ENCODE results near the gene ADGB. TPM values are rescaled to one million over a fixed set of nuclear protein-coding genes. Genes with fewer than 3 reads are reported as not detected.

ADGB gene
- total RNA-seq, 1 experiment from 2014 or later: not detected

DNA sequence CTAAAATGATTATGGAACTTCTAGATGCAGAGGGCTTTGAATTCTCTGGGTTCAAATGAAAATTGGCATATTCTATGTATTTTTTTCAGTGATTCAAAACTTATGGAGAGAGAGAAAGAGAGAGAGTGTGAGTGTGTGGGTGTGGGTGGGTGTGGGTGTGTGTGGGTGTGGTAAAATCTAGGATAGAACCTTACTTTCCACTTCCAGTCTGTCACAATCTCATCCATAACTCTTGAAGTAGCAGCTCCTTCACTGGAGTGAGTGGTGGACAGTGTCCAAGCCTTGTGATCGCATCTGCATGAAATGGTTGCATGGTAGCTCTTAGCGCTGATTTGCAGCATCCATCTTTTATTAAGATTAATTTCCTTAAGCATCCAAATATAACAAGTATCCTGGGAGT lies 37.7 kb downstream of the ADGB start:
- Histone ChIP-seq H3K9me2 (replicated peaks; ENCODE audit: insufficient read depth, low read length) (no peaks in the 10 kb centered on the region), H3K4me2 (ENCODE audit: low read depth, low read length, poor library complexity, severe bottlenecking) (no peak overlapping the region)
- DNase-seq: no peak

DNA sequence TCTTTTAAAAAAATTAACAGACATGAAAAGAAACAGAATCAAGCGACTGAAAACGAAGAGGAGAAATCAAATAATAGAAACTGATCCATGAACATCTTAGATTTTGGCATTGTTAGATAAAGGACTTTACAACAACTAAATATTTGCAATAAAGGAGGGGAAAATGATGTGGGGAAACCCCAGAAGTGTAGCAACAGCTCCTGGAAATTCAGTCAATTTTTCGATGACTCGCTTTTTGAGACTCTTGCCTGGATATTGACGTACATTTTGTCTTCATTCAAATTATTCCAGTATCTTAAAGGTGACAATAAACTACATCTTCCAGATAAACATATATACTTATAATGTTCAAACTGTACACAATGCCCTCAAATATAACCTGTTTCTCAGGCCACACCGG lies 44.1 kb downstream of the ADGB start:
- Histone ChIP-seq H3K79me2 (ENCODE audit: low read length) (no peaks in the 10 kb centered on the region), H3K27ac (ENCODE audit: low read length) (no peak overlapping the region), H3K4me2 (ENCODE audit: low read depth, low read length, poor library complexity, severe bottlenecking) (no peak overlapping the region), H3K4me3 (ENCODE audit: low read length) (no peak overlapping the region), H3K9ac (ENCODE audit: low read length) (no peak overlapping the region), H3K9me3 (ENCODE audit: low read length) (no peaks in the 10 kb centered on the region), H3K36me3 (ENCODE audit: insufficient read depth, low read length) (no peaks in the 10 kb centered on the region), H3K4me1 (ENCODE audit: low read length) (no peaks in the 10 kb centered on the region), H2AFZ (ENCODE audit: low read length) (no peak overlapping the region), H4K20me1 (ENCODE audit: insufficient read depth, low read depth, low read length) (no peaks in the 10 kb centered on the region), H3K27me3 (ENCODE audit: low read length) (no peaks in the 10 kb centered on the region), H3K9me2 (replicated peaks; ENCODE audit: insufficient read depth, low read length) (no peaks in the 10 kb centered on the region)
- DNase-seq: no peak

More for the DNA sequence above, 37.7 kb downstream of the ADGB start:
- Histone ChIP-seq H4K20me1 (ENCODE audit: insufficient read depth, low read depth, low read length) (no peaks in the 10 kb centered on the region), H3K36me3 (ENCODE audit: insufficient read depth, low read length) (no peaks in the 10 kb centered on the region), H3K4me1 (ENCODE audit: low read length) (no peaks in the 10 kb centered on the region), H3K4me3 (ENCODE audit: low read length) (no peak overlapping the region), H3K9me3 (ENCODE audit: low read length) (no peaks in the 10 kb centered on the region), H3K27ac (ENCODE audit: low read length) (no peak overlapping the region), H3K27me3 (ENCODE audit: low read length) (no peaks in the 10 kb centered on the region), H3K9ac (ENCODE audit: low read length) (no peak overlapping the region), H2AFZ (ENCODE audit: low read length) (no peak overlapping the region), H3K79me2 (ENCODE audit: low read length) (no peaks in the 10 kb centered on the region)

- Histone ChIP-seq H3K27me3 (ENCODE audit: low read length) (no peaks in the 10 kb centered on the region), H3K4me1 (ENCODE audit: low read length) (no peaks in the 10 kb centered on the region), H3K9ac (ENCODE audit: low read length) (no peak overlapping the region), H3K79me2 (ENCODE audit: low read length) (no peaks in the 10 kb centered on the region), H3K9me3 (ENCODE audit: low read length) (no peaks in the 10 kb centered on the region), H3K9me2 (replicated peaks; ENCODE audit: insufficient read depth, low read length) (no peaks in the 10 kb centered on the region), H3K4me2 (ENCODE audit: low read depth, low read length, poor library complexity, severe bottlenecking) (no peak overlapping the region), H4K20me1 (ENCODE audit: insufficient read depth, low read depth, low read length) (no peaks in the 10 kb centered on the region), H2AFZ (ENCODE audit: low read length) (no peak overlapping the region), H3K4me3 (ENCODE audit: low read length) (no peak overlapping the region), H3K36me3 (ENCODE audit: insufficient read depth, low read length) (no peaks in the 10 kb centered on the region), H3K27ac (ENCODE audit: low read length) (no peak overlapping the region)
- DNase-seq: no peak
Measured at GRCh38 chr6:146650799-146651481, 52.2 kb downstream of the ADGB start.

- Histone ChIP-seq H3K4me2 (ENCODE audit: low read depth, low read length, poor library complexity, severe bottlenecking) (no peak overlapping the region), H3K79me2 (ENCODE audit: low read length) (no peaks in the 10 kb centered on the region), H3K4me1 (ENCODE audit: low read length) (no peaks in the 10 kb centered on the region), H3K27me3 (ENCODE audit: low read length) (no peaks in the 10 kb centered on the region), H3K9me2 (replicated peaks; ENCODE audit: insufficient read depth, low read length) (no peaks in the 10 kb centered on the region), H4K20me1 (ENCODE audit: insufficient read depth, low read depth, low read length) (no peaks in the 10 kb centered on the region), H3K27ac (ENCODE audit: low read length) (no peak overlapping the region), H2AFZ (ENCODE audit: low read length) (no peak overlapping the region), H3K9ac (ENCODE audit: low read length) (no peak overlapping the region), H3K36me3 (ENCODE audit: insufficient read depth, low read length) (no peaks in the 10 kb centered on the region), H3K9me3 (ENCODE audit: low read length) (no peaks in the 10 kb centered on the region), H3K4me3 (ENCODE audit: low read length) (no peak overlapping the region)
- no peak for DNase-seq
Measured at GRCh38 chr6:146651482-146651863, 52.7 kb downstream of the ADGB start.

DNA sequence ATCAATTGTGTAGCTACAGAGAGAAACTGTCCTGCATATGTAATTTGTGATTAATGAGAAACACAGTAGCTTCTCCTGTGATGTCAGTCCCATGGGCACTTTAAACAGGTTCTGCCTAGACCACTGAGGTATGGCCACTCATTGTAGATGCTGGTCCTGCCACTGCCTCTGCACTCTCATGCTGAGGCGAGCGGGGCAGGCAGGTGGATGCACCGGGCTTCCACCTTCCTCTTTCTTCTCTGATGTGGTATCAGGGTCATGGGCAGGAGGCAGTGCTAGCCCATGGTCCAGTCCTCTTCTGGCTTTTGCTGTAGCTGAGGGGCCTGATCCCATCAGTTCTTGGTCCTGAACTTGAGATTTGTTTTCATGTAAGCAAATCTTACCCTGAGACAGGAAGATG lies 58.7 kb downstream of the ADGB start:
- H3K4me3 ChIP-seq (ENCODE audit: low read length): no peak overlapping the region
- H3K9me2 ChIP-seq (replicated peaks; ENCODE audit: insufficient read depth, low read length): no peaks in the 10 kb centered on the region
- no peaks in the 10 kb centered on the region for H3K36me3 ChIP-seq (ENCODE audit: insufficient read depth, low read length)
- H3K27me3 ChIP-seq (ENCODE audit: low read length): peaks cover 4% of the 10 kb centered on the region; the same call in 1 of the 2 replicates
- no peak overlapping the region for H3K27ac ChIP-seq (ENCODE audit: low read length)
- H3K9me3 ChIP-seq (ENCODE audit: low read length): no peaks in the 10 kb centered on the region
- no peaks in the 10 kb centered on the region for H4K20me1 ChIP-seq (ENCODE audit: insufficient read depth, low read depth, low read length)
- no peak overlapping the region for H2AFZ ChIP-seq (ENCODE audit: low read length)
- no peak overlapping the region for H3K9ac ChIP-seq (ENCODE audit: low read length)
- DNase-seq: no peak
- no peak overlapping the region for H3K4me2 ChIP-seq (ENCODE audit: low read depth, low read length, poor library complexity, severe bottlenecking)
- no peaks in the 10 kb centered on the region for H3K4me1 ChIP-seq (ENCODE audit: low read length)
- no peaks in the 10 kb centered on the region for H3K79me2 ChIP-seq (ENCODE audit: low read length)

DNA sequence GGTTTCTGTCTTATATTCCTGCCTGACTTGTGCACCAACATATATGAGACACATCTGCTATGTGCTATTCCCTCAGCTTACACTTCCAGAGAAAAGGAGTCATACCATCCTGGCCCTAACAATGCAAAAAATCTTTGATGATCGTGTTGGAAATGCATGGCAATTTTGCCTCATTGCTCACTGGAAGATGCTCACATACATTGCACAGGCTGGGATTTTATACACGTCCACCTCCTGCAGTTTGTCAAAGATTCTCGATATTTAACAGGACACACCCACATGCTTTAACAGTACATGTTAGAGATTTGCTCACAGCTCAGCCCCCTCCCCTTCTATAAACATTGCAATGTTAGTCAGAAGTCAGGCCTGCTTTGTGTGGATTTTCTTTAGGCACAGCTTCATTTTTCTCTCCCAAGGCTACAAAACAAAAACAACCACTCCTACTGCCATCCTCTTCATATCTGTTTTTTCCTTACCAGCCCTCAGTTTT lies 66.1 kb downstream of the ADGB start:
- no peaks in the 10 kb centered on the region for H3K36me3 ChIP-seq (ENCODE audit: insufficient read depth, low read length)
- no peak overlapping the region for H2AFZ ChIP-seq (ENCODE audit: low read length)
- H3K9ac ChIP-seq (ENCODE audit: low read length): no peak overlapping the region
- H3K27me3 ChIP-seq (ENCODE audit: low read length): no peaks in the 10 kb centered on the region
- no peaks in the 10 kb centered on the region for H3K79me2 ChIP-seq (ENCODE audit: low read length)
- no peaks in the 10 kb centered on the region for H3K9me2 ChIP-seq (replicated peaks; ENCODE audit: insufficient read depth, low read length)
- H4K20me1 ChIP-seq (ENCODE audit: insufficient read depth, low read depth, low read length): no peaks in the 10 kb centered on the region
- H3K9me3 ChIP-seq (ENCODE audit: low read length): no peaks in the 10 kb centered on the region
- DNase-seq: no peak
- no peak overlapping the region for H3K27ac ChIP-seq (ENCODE audit: low read length)
- H3K4me1 ChIP-seq (ENCODE audit: low read length): no peaks in the 10 kb centered on the region
- no peak overlapping the region for H3K4me3 ChIP-seq (ENCODE audit: low read length)
- H3K4me2 ChIP-seq (ENCODE audit: low read depth, low read length, poor library complexity, severe bottlenecking): no peak overlapping the region

DNA sequence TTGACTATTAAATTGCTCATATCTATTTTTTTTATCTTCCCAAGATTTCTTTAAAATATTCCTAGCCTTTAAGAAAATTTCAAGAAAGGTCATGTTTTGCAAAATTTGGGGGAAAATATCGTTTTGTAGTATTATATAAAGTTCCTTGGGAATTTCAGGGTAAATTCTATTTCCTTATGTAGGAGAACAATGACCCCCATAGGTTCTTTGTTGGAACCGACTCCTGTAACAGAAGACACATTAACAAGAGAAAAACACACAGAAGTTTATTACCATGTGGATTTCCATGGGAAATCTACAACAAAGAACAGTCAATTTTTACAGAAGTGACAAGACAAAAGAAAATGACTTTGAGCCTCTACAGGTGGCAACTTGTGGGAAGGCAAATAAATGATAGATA lies 68.1 kb downstream of the ADGB start:
- Histone ChIP-seq H3K79me2 (ENCODE audit: low read length) (no peaks in the 10 kb centered on the region), H3K9me2 (replicated peaks; ENCODE audit: insufficient read depth, low read length) (no peaks in the 10 kb centered on the region), H3K9ac (ENCODE audit: low read length) (no peak overlapping the region), H4K20me1 (ENCODE audit: insufficient read depth, low read depth, low read length) (no peaks in the 10 kb centered on the region), H3K9me3 (ENCODE audit: low read length) (no peaks in the 10 kb centered on the region), H3K4me3 (ENCODE audit: low read length) (no peak overlapping the region), H3K36me3 (ENCODE audit: insufficient read depth, low read length) (no peaks in the 10 kb centered on the region), H3K4me1 (ENCODE audit: low read length) (no peaks in the 10 kb centered on the region), H2AFZ (ENCODE audit: low read length) (no peak overlapping the region), H3K4me2 (ENCODE audit: low read depth, low read length, poor library complexity, severe bottlenecking) (no peak overlapping the region), H3K27ac (ENCODE audit: low read length) (no peak overlapping the region), H3K27me3 (ENCODE audit: low read length) (no peaks in the 10 kb centered on the region)
- DNase-seq: no peak

DNA sequence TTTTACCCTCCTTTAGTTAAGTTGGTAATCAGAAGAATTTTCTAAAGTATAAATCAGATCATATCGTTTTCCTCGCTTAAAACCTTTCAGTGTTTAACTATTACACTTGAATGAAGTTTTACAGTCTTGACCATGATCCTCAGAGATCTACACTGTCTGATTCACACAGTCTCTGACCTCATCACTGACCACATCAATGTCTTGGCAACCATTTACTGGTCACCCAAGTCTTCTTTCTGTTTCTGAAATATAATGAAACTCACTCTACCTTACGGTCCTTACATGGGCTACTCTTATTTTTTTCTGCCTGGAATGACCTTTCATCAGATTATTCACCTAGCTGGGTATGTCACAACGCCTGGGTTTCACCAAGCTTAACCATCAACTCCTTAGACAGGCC lies 71.4 kb downstream of the ADGB start:
- H3K9me3 ChIP-seq (ENCODE audit: low read length): no peaks in the 10 kb centered on the region
- no peak overlapping the region for H3K9ac ChIP-seq (ENCODE audit: low read length)
- H3K4me3 ChIP-seq (ENCODE audit: low read length): no peak overlapping the region
- no peaks in the 10 kb centered on the region for H3K4me1 ChIP-seq (ENCODE audit: low read length)
- H3K27ac ChIP-seq (ENCODE audit: low read length): no peak overlapping the region
- no peaks in the 10 kb centered on the region for H3K27me3 ChIP-seq (ENCODE audit: low read length)
- H3K36me3 ChIP-seq (ENCODE audit: insufficient read depth, low read length): no peaks in the 10 kb centered on the region
- DNase-seq: no peak
- H3K79me2 ChIP-seq (ENCODE audit: low read length): no peaks in the 10 kb centered on the region
- H3K4me2 ChIP-seq (ENCODE audit: low read depth, low read length, poor library complexity, severe bottlenecking): no peak overlapping the region
- no peaks in the 10 kb centered on the region for H4K20me1 ChIP-seq (ENCODE audit: insufficient read depth, low read depth, low read length)
- no peak overlapping the region for H2AFZ ChIP-seq (ENCODE audit: low read length)
- no peaks in the 10 kb centered on the region for H3K9me2 ChIP-seq (replicated peaks; ENCODE audit: insufficient read depth, low read length)
